K562 (cell line): ENCODE measurements around the gene TRIM26. TPM values are rescaled to one million over a fixed set of nuclear protein-coding genes. Genes with fewer than 3 reads are reported as not detected.

Experiments used
- ATAC-seq: fragments of 200-7000 bp; cut with Tn5 transposase; 3 replicates; pipeline ENCODE4 v1.9.1; 2020; ENCODE audit warnings: moderate library complexity
- BruUV-seq: library from RNA; stranded (reverse); fragments of 400-500 nt; replicated peaks from 2 replicates; lab custom pipeline; 2021; lab: Mats Ljungman, UMichigan
- CTCF ChIA-PET: fragments of 300-600 bp; formaldehyde crosslinking; extraction: SDS; loops from one replicate; lab custom pipeline; 2021; ENCODE audit warnings: low intra/inter-chr PET ratio; lab: Yijun Ruan, JAX
- POLR2A ChIA-PET: fragments of 300-600, 350-650 bp; sonication (Branson Sonifier 250); formaldehyde crosslinking; extraction: SDS; loops from one replicate; lab custom pipeline; 2021; ENCODE audit warnings: antibody characterized with exemption, inconsistent platforms; lab: Yijun Ruan, JAX
- DNase-seq, 4 experiments: peaks; one replicate each; pipeline versions ENCODE4 v3.0.0 to v3.0.0-alpha.2; 2011 to 2018; ENCODE audit warnings: low spot score in 3 of 4, mixed read lengths in 3 of 4; ENCODE audit errors: extremely low read depth in 1 of 4
- FAIRE-seq: peaks from 2 replicates; lab custom pipeline; 2011; peaks lifted over from hg19 to GRCh38; lab: Jason Lieb, UNC
- H2AFZ ChIP-seq: 2 replicates; pipeline ENCODE4 v1.6.0; 2011; ENCODE audit warnings: low read depth, low read length, control low read depth, inconsistent platforms
- H3K27ac ChIP-seq: fragments of 200-600 bp; 3 replicates; pipeline ENCODE4 v1.8.0; 2011; ENCODE audit warnings: low read depth, mild to moderate bottlenecking, control low read depth, inconsistent platforms, low read length, moderate library complexity, mixed read lengths; ENCODE audit errors: extremely low read depth
- H3K27me3 ChIP-seq, 2 experiments: fragments of 300-600 bp in 1 of 2; 2 replicates in 1 of 2; 3 replicates in 1 of 2; pipeline versions ENCODE4 v1.6.0 to v1.8.0; 2011; ENCODE audit warnings: inconsistent platforms in 2 of 2, low read length in 2 of 2, mild to moderate bottlenecking in 1 of 2, mixed read lengths in 1 of 2, moderate library complexity in 1 of 2; ENCODE audit not compliant: control insufficient read depth in 2 of 2, insufficient read depth in 2 of 2
- H3K36me3 ChIP-seq: fragments of 300-600 bp; 3 replicates; pipeline ENCODE4 v1.8.0; 2011; ENCODE audit warnings: mild to moderate bottlenecking, low read length, inconsistent platforms; ENCODE audit not compliant: control insufficient read depth, insufficient read depth
- H3K4me1 ChIP-seq, 2 experiments: fragments of 200-600 bp in 1 of 2; replicated peaks in 1 of 2; 2 replicates in 1 of 2; 3 replicates in 1 of 2; pipeline versions ENCODE4 v1.5.1 to v1.8.0; 2011; ENCODE audit warnings: inconsistent platforms in 2 of 2, low read length in 2 of 2, mild to moderate bottlenecking in 1 of 2, mixed read lengths in 1 of 2, moderate library complexity in 1 of 2; ENCODE audit not compliant: control insufficient read depth in 2 of 2, insufficient read depth in 2 of 2
- H3K4me2 ChIP-seq: 2 replicates; pipeline ENCODE4 v1.6.1; 2011; ENCODE audit warnings: low read length, control low read depth, inconsistent platforms, mixed read lengths; ENCODE audit not compliant: insufficient read depth
- H3K4me3 ChIP-seq: fragments of 200-600 bp; sonication (generic), shearing (Covaris generic); 2 replicates; pipeline ENCODE4 v1.5.1; 2016; ENCODE audit warnings: control low read depth, inconsistent platforms
- H3K79me2 ChIP-seq: fragments of 200-600 bp; 3 replicates; pipeline ENCODE4 v1.8.0; 2011; ENCODE audit warnings: low read length, inconsistent platforms; ENCODE audit not compliant: control insufficient read depth, insufficient read depth
- H3K9ac ChIP-seq, 2 experiments: 2 replicates each; pipeline versions ENCODE4 v1.6.0 to v1.6.1; 2011; ENCODE audit warnings: low read depth in 2 of 2, low read length in 2 of 2, control low read depth in 1 of 2, inconsistent platforms in 1 of 2, mild to moderate bottlenecking in 1 of 2, mixed read lengths in 1 of 2; ENCODE audit not compliant: insufficient read depth in 1 of 2
- H3K9me1 ChIP-seq: one replicate; pipeline ENCODE4 v1.6.0; 2011; ENCODE audit warnings: inconsistent platforms, mild to moderate bottlenecking, low read length, moderate library complexity; ENCODE audit not compliant: control insufficient read depth, insufficient read depth
- H3K9me3 ChIP-seq: replicated peaks from 2 replicates; pipeline ENCODE4 v1.5.1; 2011; ENCODE audit warnings: low read depth, low read length, inconsistent platforms; ENCODE audit not compliant: control insufficient read depth, insufficient read depth
- H4K20me1 ChIP-seq: replicated peaks from 2 replicates; pipeline ENCODE4 v1.6.1; 2011; ENCODE audit warnings: low read length, inconsistent platforms, mixed read lengths; ENCODE audit not compliant: control insufficient read depth, insufficient read depth
- ARID2 ChIP-seq: fragments of 450-650 bp; IDR thresholded peaks from 2 replicates; pipeline ENCODE4 v1.6.1; 2017; ENCODE audit warnings: antibody characterized with exemption, mild to moderate bottlenecking
- BRD9 ChIP-seq: fragments of 450-650 bp; IDR thresholded peaks from 2 replicates; pipeline ENCODE4 v1.6.1; 2018; ENCODE audit warnings: low read depth; ENCODE audit not compliant: partially characterized antibody
- ETV1 ChIP-seq: fragments of 450-650 bp; conservative IDR thresholded peaks from 2 replicates; pipeline ENCODE4 v1.6.1; 2016; ENCODE audit warnings: missing genetic modification characterization, control low read depth, low read depth, missing compliant biosample characterization
- JUND ChIP-seq, 2 experiments: IDR thresholded peaks; 2 replicates in 1 of 2; 3 replicates in 1 of 2; pipeline ENCODE4 v1.6.1; 2011; ENCODE audit warnings: borderline replicate concordance in 2 of 2, low read depth in 2 of 2, low read length in 2 of 2, improper control_type of control experiment in 1 of 2, missing biosample characterization in 1 of 2, missing genetic modification characterization in 1 of 2, missing genetic modification reagents in 1 of 2
- KAT7 ChIP-seq: sonication (generic); formaldehyde crosslinking; IDR thresholded peaks from 2 replicates; pipeline ENCODE4 v1.8.0; 2022; ENCODE audit warnings: missing genetic modification reagents, mild to moderate bottlenecking, borderline replicate concordance
- NFXL1 ChIP-seq: fragments of 450-650 bp; formaldehyde crosslinking; IDR thresholded peaks from 2 replicates; pipeline ENCODE4 v1.4.0; 2021; ENCODE audit warnings: mild to moderate bottlenecking
- NFYB ChIP-seq: IDR thresholded peaks from 2 replicates; pipeline ENCODE4 v1.6.1; 2011; ENCODE audit warnings: mild to moderate bottlenecking, moderate library complexity; ENCODE audit not compliant: insufficient read length; ENCODE audit errors: extremely low read depth
- RBM22 ChIP-seq: fragments of 200-400 bp; formaldehyde crosslinking; IDR thresholded peaks from 2 replicates; pipeline ENCODE4 v1.6.1; 2018; ENCODE audit warnings: low read length, low read depth; ENCODE audit not compliant: poor library complexity, severe bottlenecking
- SIN3A ChIP-seq, 2 experiments: fragments of 150-350 bp in 1 of 2; IDR thresholded peaks; 2 replicates each; pipeline ENCODE4 v1.6.1; 2011 to 2016; ENCODE audit warnings: borderline replicate concordance in 2 of 2, low read depth in 2 of 2, low read length in 2 of 2, mild to moderate bottlenecking in 2 of 2, moderate library complexity in 2 of 2; ENCODE audit not compliant: control insufficient read depth in 1 of 2
- USF1 ChIP-seq: sonication (generic); formaldehyde crosslinking; IDR thresholded peaks from 2 replicates; pipeline ENCODE4 v1.9.0; 2022; ENCODE audit warnings: mild to moderate bottlenecking, missing genetic modification reagents
- ZFP30 ChIP-seq: fragments of 250-450 bp; sonication (Bioruptor Pico); IDR thresholded peaks from 2 replicates; pipeline ENCODE4 v1.8.0; 2022; ENCODE audit warnings: moderate library complexity, mild to moderate bottlenecking, inconsistent platforms, borderline replicate concordance
- ZNF124 ChIP-seq: sonication (generic); formaldehyde crosslinking; IDR thresholded peaks from 2 replicates; pipeline ENCODE4 v1.8.1; 2022; ENCODE audit warnings: missing genetic modification reagents
- ZNF140 ChIP-seq: fragments of 250-450 bp; sonication (Bioruptor Pico); IDR thresholded peaks from 2 replicates; pipeline ENCODE4 v1.8.0; 2021; ENCODE audit warnings: moderate library complexity, mild to moderate bottlenecking, inconsistent platforms
- ZNF232 ChIP-seq: sonication (generic); formaldehyde crosslinking; IDR thresholded peaks from 2 replicates; pipeline ENCODE4 v1.8.0; 2022; ENCODE audit warnings: mild to moderate bottlenecking, missing genetic modification reagents
- WGBS: fragments of 100-300 bp; shearing (Covaris generic); methylation state at CpG from one replicate; pipeline ENCODE4 v1.1.6; 2016; ENCODE audit warnings: low coverage, mixed read lengths; ENCODE audit not compliant: insufficient coverage; ENCODE audit errors: missing lambda C conversion rate; 5-methylcytosine and 5-hydroxymethylcytosine counted together
- in situ Hi-C: fragments of 300-500 bp; cut with MboI; formaldehyde crosslinking; loops from 4 replicates; pipeline ENCODE4 v1.15.0; 2018; ENCODE audit warnings: inconsistent platforms, mixed read lengths
- intact Hi-C: fragments of 100-400 bp; cut with micrococcal nuclease; formaldehyde crosslinking; loops from 2 replicates; pipeline ENCODE4 v1.14.2; 2022
- polyA plus RNA-seq, 8 experiments: library from polyadenylated mRNA; depleted of rRNA in 4 of 8; stranded (reverse) in 5 of 8; unstranded in 3 of 8; fragments of >200 nt; fragmentation: Nextera tagmentation in 2 of 8; fragmentation: Illumina TruSeq in 1 of 8; extraction: Ambion mirVana in 2 of 8; extraction: Trizol in 1 of 8; gene quantifications; 2 replicates each; pipeline versions ENCODE4 v1.2.1 to v1.2.3, GENCODE V29; 2011 to 2014; ENCODE audit warnings: inconsistent platforms in 1 of 8, missing spikeins in 1 of 8
- total RNA-seq, 7 experiments: library from RNA; depleted of rRNA in 6 of 7; stranded (reverse); fragments of >200 nt in 6 of 7; fragmentation: Illumina TruSeq in 2 of 7; extraction: Trizol in 2 of 7; gene quantifications; 2 replicates each; pipeline versions ENCODE4 v1.2.1 to v1.2.3, GENCODE V29; 2011 to 2021; ENCODE audit warnings: low replicate concordance in 1 of 7
- TF ChIP-seq, protein P1 (sequence below): fragments of 450-650 bp; IDR thresholded peaks from 2 replicates; pipeline ENCODE4 v1.6.1; 2016; ENCODE audit warnings: missing biosample characterization, missing genetic modification characterization
- TF ChIP-seq, protein P2 (sequence below): sonication (generic); formaldehyde crosslinking; IDR thresholded peaks from 2 replicates; pipeline ENCODE4 v1.8.0; 2023; ENCODE audit warnings: mild to moderate bottlenecking, missing genetic modification reagents

TRIM26 gene
- total and polyA plus RNA-seq, 9 of the 15 experiments (the other 6 are each of a cell fraction or from before 2014, with no cell fraction given), result 0.80 to 5.0 (median 2.8) TPM

- H2AFZ ChIP-seq, result no peak overlapping the region
- peaks cover 0 to 15% of the 10 kb centered on the region in 2 experiments; a peak in 3 of 5 replicates for H3K4me1 ChIP-seq
- 19% methylated on average over 3 of the region's 3 CpGs for WGBS
- no peak overlapping the region for H3K4me3 ChIP-seq
- no peaks in the 10 kb centered on the region for H3K9me1 ChIP-seq
- no peaks in the 10 kb centered on the region for H4K20me1 ChIP-seq
- no peak for DNase-seq
- no peak overlapping the region for H3K4me2 ChIP-seq
- FAIRE-seq, result no peak
- no peak overlapping the region for H3K27ac ChIP-seq
- no peak overlapping the region for H3K9ac ChIP-seq
- ChIA-PET POLR2A (no interaction called here), CTCF (no interaction called here)
- in situ Hi-C loops (no loop called here), intact Hi-C loops (no loop called here)
- peak; percentile 64 for ATAC-seq
- no peaks in the 10 kb centered on the region for H3K9me3 ChIP-seq
- H3K27me3 ChIP-seq, result peaks cover 5 to 30% of the 10 kb centered on the region in 2 experiments; a peak in 4 of 5 replicates
- no TSS peak for BruUV-seq
- H3K36me3 ChIP-seq, result no peaks in the 10 kb centered on the region
- no peaks in the 10 kb centered on the region for H3K79me2 ChIP-seq
- no peak for TF ChIP-seq JUND (IDR thresholded peaks at IDR 0.05; ENCODE audit: borderline replicate concordance, low read depth, low read length)
- TF ChIP-seq JUND (tag; IDR thresholded peaks at IDR 0.05; ENCODE audit: borderline replicate concordance, low read depth, low read length), result no peak
- no peak for TF ChIP-seq ETV1 (tag)
- no peak for TF ChIP-seq BRD9
- TF ChIP-seq KAT7, result no peak
- no peak for TF ChIP-seq ZFP30
- TF ChIP-seq USF1 (CRISPR knock-in tag), result no peak
- no peak for TF ChIP-seq RBM22
- TF ChIP-seq ZNF140 (CRISPR knock-in tag), result no peak
- TF ChIP-seq, protein P1, sequence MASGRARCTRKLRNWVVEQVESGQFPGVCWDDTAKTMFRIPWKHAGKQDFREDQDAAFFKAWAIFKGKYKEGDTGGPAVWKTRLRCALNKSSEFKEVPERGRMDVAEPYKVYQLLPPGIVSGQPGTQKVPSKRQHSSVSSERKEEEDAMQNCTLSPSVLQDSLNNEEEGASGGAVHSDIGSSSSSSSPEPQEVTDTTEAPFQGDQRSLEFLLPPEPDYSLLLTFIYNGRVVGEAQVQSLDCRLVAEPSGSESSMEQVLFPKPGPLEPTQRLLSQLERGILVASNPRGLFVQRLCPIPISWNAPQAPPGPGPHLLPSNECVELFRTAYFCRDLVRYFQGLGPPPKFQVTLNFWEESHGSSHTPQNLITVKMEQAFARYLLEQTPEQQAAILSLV (tag), result no peak
- TF ChIP-seq ARID2, result no peak
- no peak for TF ChIP-seq NFXL1
- TF ChIP-seq, protein P2, sequence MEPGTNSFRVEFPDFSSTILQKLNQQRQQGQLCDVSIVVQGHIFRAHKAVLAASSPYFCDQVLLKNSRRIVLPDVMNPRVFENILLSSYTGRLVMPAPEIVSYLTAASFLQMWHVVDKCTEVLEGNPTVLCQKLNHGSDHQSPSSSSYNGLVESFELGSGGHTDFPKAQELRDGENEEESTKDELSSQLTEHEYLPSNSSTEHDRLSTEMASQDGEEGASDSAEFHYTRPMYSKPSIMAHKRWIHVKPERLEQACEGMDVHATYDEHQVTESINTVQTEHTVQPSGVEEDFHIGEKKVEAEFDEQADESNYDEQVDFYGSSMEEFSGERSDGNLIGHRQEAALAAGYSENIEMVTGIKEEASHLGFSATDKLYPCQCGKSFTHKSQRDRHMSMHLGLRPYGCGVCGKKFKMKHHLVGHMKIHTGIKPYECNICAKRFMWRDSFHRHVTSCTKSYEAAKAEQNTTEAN, result no peak
- no peak for TF ChIP-seq NFYB
- TF ChIP-seq ZNF124 (CRISPR knock-in tag), result no peak
- TF ChIP-seq SIN3A (IDR thresholded peaks at IDR 0.05; ENCODE audit: borderline replicate concordance in 2 of 2, control insufficient read depth in 1 of 2, low read depth in 2 of 2, low read length in 2 of 2), result no peak
- no peak for TF ChIP-seq ZNF232
Observed at GRCh38 chr6:30147096-30147495, 66.1 kb downstream of the TRIM26 start.
